Suppressor macrophage (primary cell): ENCODE results near the gene MPZL2.
"Not testable (repeated sequence)": the region's sequence is repeated elsewhere in the genome, so short reads cannot be mapped to it uniquely, and the experiment has no call there.

ENCODE experiments used
- DNase-seq, 4 experiments: peaks; one replicate each; pipeline ENCODE4 v3.0.0-alpha.2; 2020 to 2022
- total RNA-seq, 17 experiments: gene quantifications; one replicate each; lab custom pipeline; 2026; ENCODE audit warnings: mixed read lengths in 6 of 17, inconsistent platforms in 3 of 17; lab: John Stamatoyannopoulos, UW

MPZL2 gene
- 0 to 2.6 (median 0.29) reads per million in 17 experiments for total RNA-seq

DNA sequence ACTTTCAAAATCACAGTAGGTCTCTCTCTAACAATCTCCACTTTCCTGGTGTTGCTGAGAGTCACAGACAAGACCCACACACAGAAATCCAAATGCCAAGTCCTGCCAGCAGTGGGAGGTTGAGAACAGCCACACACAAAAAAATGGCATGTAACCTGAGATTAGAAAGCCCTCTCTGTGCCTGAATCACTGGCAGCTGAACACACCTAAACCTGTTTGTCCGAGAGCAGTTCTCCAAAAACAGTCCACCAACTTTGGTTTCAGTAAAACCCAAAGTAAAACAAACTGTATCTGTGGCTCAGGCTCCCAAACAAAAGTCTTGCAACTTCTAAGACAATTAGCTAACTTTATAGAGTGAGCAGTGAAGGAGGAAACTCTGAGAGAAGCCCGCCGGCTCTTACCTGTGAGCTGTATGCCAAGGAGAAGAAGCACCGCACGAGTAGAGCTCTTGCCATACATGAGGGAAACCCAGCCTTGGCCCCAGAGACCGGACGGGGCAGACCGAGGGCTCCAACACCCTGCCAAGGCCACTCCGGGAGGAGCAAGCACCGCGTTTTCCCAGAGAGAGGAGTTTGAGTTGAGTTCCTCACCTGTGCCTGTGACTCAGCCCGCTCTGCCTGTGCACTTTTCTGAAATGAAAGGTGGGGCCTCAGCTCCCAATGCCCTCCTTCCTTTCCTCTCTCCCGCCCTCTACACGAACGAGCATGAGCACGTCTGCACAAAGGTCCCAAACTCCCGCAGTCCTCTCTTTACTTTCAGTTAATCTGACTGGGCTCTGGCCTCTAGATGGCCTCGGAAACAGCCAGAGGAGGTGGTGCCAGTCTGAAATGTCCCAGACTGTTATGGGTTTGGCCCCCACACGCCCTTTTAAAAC, at the start of gene MPZL2:
TSS of gene MPZL2 (minus strand) at position 603 of the 874 bp plus-strand sequence. CDS start at position 459, 144 bp downstream.
- DNase-seq, result peak in 1 of 4 experiments; percentile 24

DNA sequence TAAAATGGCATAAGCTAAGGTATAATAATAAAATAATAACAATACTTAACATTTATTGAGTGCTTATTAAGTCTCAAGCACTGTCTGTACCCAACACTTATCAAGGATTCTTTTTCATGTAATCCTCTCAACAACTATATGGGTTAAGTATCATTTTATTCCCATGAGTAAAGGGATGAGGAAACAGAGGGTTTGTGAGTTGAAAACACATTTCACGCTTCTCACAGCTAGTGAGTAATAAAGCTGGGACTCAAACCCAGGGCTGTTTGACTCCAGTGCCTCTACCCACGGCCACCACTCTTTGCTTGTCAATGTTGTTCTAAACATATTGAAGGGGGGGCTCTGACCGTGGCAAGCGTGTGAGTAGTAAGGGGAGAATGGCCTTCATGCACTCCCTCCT, 49.1 kb upstream of the MPZL2 start:
- DNase-seq, result no peak

DNA sequence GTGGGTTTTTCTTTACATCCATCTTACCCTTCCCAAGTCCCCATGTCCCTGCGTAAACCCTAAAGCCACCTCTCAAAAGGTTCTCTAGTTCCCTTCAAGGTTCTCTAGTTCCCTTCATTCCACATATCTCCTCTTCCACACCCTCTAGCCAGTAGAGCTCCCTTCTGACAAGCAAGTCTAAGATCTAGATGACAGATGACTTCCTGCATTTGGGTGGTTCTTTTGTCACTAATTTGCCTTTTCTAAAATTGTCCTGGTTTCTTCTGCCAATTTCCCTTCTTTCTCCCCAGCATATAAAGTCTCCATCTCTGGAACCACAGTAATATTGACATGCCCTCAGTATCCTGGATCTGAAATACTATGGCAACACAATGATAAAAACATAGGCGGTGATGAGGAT, 48.2 kb upstream of the MPZL2 start:
- DNase-seq, result no peak

DNA sequence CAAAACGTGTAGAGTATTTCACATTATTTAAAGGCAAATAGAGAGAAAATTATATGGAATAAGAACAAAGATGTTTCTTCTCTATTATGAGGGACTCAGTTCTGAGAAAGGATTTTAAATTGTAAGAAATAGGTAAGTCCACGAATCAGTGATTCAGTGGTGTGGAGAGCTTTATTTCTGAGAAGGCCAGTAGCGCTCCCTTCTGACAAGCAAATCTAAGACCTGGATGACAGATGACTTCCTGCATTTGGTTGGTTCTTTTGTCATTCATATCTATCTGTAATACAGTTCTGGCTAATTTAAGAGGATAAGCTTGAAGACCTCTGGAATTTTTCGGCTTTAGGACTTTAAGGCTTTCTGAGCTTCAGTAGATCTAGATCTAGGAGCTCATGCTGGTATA, 47.4 kb upstream of the MPZL2 start:
- no peak for DNase-seq

DNA sequence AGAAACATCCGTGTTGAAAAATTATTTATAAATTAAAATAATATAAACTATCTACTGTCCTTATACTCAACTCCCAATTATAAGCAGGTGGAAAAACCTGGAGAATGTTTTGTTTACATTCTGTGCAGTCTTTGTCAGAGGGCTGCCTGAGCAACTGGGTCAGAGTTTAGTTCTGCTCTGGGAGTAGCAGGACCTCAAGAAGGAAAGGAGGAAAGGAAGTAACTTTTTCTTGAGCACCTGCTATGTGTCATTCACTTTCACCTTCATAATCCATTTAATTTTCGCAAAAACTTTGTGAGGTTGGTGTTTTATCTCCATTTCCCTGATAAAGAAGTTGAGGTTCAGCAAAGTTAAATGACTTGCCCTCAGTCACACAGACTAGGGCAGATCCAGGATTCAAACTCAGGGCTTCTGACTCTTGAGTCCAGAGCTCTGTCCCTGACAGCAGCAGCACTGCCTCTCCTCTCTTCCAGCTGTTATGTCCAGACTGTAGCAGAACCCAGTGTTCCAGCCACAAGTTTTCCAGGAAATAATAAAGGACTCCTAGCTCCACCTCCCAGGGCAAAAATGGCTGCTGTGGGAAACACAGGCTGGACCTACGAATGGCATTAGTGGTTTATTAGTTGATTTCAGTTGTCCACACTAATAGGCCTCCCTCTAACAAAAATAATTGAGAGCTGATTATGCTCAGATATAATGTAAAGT, 46.8 kb upstream of the MPZL2 start:
- DNase-seq, result no peak

DNA sequence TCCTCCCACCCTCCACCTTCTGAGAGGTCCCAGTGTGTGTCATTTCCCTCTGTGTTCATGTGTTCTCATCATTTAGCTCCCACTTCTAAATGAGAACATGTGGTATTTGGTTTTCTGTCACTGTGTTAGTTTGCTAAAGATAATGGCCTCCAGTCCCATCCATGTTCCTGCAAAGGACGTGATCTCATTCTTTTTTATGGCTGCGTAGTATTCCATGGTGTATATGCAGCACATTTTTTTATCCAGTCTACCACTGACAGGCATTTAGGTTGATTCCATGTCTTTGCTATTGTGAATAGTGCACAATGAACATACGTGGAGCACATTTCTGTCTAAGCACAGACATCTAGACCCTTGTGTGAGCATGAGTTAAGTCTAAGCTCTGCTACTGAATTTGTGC, 46.2 kb upstream of the MPZL2 start:
- DNase-seq, result no peak

DNA sequence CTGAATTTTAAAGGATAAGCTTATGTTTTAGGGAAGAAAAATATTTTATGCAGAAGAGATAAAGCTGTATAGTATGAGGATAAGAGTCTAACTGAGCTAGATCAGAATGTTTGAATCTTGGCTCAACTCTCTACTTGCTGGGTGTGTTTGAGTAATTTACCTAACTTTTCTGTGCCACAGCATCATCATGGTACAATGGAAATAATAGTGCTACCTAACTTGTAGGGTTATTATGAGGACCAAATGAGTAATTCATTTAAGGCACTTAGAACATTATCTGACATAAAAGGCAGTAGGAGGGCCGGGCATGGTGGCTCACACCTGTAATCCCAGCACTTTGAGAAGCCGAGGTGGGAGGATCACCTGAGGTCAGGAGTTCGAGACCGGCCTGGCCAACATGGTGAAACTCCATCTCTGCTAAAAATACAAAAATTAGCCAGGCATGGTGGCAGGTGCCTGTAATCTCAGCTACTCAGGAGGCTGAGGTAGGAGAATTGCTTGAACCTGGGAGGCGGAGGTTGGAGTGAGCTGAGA, 45.0 kb upstream of the MPZL2 start:
- DNase-seq, result not testable (repeated sequence)

DNA sequence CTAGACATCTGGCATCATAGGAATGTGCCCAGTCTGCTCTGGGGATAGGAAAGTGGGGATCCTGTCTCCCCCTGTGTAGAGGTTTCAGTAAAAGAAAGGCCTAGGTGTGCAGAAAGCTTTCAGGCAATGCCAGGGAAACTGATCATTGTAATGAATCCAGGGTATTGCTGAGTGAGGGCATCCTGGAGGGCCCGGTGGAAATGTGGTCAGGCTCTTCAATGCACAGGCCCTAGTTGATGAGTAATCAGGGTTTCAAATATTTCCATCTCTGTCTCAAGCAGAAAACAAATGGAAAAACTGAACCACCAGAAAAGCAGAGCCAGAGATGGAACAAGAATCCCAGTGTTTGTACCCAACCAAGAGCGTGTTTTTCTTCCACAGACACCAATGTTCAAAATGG, 42.5 kb upstream of the MPZL2 start:
- DNase-seq, result no peak

DNA sequence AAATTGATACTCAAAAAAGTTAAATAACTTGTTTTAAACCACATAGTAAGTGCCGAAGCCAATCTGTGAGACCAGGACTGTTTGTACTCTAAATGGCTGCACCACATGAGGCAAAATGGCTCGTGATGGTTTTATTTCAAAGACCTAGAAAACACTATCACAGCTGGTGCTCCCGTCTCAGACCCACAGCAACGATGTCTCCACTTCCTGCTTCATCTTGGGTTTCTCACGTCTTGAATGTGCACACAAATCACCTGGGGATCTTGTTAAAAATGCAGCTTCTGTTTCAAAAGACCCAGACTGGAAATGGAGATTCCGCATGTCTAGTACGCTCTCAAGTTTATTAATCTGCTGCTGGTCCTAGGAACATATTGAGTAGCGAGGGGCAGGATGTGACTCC, 41.6 kb upstream of the MPZL2 start:
- no peak for DNase-seq

DNA sequence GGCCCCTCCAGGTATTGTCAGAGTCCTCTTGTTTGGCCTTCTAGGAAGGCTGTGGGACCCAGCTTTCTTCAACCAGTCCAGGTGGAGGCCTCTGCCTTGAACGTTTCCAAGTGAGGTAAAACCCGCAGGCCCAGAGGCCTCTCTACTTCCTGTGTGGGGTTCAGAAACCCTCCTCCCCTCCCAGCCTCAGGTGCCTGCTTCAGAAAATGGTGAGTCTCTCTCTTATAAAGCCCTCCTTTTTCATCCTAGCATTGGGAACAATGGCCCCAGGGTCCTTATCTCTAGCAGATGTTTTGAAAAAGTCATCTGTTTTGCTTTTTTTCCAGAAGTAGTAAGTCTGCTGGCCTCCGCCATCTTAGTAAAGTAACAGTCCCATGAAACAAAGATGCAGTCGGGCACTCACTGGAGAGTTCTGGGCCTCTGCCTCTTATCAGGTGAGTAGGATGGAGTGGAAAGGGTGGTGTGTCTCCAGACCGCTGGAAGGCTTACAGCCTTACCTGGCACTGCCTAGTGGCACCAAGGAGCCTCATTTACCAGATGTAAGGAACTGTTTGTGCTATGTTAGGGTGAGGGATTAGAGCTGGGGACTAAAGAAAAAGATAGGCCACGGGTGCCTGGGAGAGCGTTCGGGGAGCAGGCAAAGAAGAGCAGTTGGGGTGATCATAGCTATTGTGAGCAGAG, 40.6 kb upstream of the MPZL2 start, which contains the start of gene CD3E:
TSS of gene CD3E (plus strand) at position 163 of the 681 bp plus-strand sequence. CDS start at position 386, 223 bp downstream.
- DNase-seq, result no peak

DNA sequence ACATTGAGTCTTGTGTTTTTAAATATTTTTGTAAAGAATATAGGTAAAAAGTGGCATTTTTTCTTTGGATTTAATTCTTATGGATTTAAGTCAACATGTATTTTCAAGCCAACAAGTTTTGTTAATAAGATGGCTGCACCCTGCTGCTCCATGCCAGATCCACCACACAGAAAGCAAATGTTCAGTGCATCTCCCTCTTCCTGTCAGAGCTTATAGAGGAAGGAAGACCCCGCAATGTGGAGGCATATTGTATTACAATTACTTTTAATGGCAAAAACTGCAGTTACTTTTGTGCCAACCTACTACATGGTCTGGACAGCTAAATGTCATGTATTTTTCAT, 40.1 kb upstream of the MPZL2 start:
- no peak for DNase-seq

DNA sequence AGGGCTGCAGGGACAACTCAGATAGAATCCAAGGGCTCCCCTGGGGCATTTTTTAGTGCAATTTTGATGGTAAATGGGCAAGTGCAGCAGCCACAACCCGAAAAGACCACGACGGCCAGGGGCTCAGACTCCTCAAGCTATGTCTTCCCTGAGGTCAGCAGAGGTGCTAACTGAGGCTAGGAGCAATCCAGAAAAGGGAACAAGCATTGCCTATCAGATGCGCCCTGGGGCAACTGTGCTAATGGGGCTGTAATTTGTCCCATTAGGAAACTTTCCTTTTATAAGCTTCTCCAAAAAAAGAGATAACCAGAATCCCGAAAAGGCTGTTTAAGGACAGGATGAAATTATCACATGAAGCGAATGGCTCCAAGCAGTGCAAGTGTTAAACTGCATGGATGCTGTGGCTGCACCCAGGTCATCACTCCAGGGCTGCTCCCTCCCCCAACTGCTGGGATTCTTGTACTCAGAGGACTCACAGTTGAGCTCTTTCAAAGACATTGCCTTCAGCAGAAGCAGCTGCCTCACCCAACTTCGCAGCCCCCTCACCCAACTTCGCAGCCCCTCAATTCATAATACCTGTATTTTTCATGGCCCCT, 37.6 kb upstream of the MPZL2 start:
- DNase-seq, result no peak

DNA sequence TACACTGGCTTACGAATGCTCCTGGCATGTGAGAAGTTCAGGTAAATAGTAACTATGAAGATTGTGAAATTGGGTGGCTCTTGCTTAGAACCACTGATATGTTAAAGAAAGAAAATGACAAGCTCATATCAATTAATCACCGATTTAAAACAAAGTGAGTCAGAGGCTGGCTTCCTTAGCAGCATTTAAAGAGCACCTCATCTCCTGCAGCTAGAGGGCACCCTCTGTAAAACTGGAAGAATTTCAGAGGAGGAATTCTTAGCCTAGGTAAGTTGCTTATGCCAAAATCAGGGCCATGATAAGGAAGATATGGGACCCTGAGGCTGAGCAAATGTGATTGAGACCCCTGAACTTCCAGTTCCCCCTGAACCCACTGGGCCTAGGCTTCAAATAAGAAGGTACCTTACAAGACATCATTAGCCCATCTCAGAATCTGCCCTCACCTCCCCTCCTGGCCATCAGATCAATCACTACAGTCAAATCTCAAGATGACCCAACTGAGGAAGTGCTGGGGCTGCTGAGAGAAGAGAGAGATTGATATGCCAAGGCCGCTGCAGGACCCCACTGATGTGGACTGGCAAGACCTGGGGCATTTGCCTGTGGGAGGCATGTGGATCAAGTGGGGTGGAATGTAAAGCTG, 31.8 kb upstream of the MPZL2 start:
- peak; percentile 49 to 74 (median 64) for DNase-seq

DNA sequence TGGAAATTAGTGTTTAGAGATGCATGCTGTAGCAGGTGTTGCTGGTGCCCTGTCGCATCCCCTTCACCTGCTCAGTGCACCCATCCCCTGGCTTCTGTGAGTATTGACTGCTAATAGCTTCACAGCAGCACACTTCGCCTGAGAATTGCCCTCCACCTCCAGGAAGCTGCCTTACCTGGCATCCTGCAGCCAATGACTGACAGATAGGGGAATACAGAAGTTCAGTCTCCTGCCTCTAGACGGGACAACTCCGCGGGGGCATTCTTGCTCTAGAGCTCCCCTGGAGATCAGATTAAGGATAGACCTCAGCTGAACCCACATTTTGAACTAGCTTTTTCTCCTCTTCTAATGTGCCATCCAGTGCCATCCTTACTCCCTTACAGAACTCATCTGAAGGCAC, 31.1 kb upstream of the MPZL2 start:
- DNase-seq, result peak in 1 of 4 experiments; percentile 33

DNA sequence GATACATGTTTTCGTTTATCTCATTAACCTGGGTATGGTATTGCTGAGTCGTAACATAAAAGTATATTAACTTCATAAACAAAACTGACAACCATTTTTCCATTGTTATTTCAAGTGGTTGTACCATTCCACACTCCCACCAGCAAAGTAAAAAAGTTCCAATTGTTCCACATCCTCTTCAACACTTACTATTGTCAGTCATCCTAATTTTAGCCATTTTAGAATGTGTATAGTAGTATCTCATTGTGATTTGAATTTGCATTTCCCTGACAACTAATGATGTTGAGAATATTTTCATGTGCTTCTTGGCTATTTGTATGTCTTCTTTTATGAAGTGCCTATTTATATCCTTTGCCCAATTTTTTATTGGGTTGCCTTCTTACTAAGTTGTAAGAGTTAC, 30.0 kb upstream of the MPZL2 start:
- no peak for DNase-seq

DNA sequence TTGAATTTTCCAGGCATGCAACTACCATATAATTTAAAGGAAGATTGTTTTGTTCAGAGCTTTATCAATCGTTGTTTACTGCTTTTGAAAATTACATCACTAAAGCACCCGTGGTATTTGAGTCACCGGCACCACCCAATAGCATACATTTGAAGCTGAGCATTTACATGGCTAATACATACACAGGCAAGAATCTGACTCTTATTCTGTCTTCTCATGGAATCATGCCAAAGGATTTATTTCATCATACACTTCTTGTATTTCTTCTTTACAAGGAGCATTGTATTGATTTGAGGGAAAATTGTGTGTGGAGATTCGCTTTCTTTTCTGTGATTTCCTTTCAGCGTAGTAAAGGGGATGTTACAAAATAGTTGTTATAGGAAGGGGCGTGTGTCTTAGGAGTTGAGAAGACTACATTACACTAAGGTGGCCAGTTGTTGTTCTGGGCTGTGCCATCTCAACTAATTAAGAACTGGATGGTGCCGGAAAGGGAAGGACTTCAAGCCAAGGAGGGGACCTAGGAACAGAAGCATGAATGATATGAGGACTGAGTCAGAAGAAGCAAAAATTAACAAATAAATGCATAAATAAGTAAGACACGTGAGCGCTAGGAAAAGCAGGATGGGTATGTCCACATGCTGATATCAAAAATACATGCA, 27.5 kb upstream of the MPZL2 start:
- DNase-seq, result peak; percentile 67 to 85 (median 76)

DNA sequence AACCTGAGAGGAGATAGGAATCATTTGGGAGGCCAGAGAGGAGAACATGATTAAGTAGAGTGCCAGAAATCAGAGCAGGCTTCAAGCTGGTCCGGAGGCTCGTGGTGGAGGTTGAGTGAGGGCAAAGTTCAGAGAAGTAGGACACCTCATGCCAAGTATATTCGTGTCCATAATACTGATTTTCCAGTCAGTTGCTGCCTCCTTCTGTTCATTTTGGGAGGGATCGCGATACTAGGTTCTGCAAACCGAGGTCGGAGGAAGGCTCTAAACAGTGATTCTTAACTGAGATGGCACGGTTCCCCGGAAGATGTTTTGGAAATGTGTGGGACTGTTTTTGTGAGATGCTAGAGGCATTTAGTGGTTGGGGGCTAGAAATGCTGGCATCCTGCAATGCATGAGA, 26.8 kb upstream of the MPZL2 start:
- DNase-seq, result peak; percentile 74 to 87 (median 77)

DNA sequence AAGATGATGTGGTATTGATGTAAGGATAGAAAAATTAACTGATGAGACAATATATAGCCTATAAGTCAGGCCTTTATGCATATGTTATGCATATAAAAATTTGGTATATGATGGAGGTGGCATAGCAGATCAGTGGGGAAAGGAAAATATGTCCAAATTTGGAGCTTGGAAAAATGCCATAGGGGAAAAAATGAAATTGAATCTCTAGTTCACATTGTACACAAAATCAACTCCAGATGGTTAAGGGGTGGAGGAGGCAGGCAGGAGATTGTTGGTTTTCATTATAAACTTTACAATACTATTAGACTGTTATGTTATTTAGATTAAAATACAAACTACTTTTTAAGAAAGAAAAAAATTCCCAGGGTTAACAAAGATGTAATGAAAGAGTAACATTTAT, 25.3 kb upstream of the MPZL2 start:
- no peak for DNase-seq

DNA sequence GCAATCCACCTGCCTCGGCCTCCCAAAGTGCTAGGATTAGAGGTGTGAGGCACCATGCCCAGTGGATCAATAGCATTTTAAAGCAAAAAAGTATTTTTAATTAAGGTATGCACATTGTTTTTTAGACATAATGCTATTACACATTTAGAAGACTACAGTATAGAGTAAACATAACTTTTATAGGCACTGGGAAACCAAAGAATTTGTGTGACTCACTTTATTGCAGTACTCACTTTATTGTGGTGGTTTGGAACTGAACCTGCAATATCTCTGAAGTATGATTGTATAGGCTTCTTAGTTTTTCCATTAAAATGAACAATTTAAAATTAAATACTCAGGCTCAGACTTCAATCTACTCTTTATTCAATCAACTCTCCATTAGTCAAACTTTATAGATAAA, 22.9 kb upstream of the MPZL2 start:
- DNase-seq, result no peak

DNA sequence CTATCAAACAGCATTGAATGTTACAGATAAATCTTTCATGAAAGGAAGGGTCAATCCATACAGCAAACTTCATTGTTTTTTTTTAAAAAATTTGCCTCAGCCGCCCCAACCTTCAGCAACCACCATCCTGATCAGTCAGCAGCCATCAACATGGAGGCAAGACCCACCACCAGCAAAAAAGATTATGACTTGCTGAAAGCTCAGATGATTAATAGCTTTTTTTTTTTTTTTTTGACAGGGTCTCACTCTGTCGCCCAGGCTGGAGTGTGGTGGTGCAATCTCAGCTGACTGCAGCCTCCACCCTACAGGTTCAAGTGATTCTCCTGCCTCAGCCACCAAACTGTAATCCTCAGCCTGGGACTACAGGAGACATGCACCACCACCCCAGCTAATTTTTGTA, 22.4 kb upstream of the MPZL2 start:
- no peak for DNase-seq

DNA sequence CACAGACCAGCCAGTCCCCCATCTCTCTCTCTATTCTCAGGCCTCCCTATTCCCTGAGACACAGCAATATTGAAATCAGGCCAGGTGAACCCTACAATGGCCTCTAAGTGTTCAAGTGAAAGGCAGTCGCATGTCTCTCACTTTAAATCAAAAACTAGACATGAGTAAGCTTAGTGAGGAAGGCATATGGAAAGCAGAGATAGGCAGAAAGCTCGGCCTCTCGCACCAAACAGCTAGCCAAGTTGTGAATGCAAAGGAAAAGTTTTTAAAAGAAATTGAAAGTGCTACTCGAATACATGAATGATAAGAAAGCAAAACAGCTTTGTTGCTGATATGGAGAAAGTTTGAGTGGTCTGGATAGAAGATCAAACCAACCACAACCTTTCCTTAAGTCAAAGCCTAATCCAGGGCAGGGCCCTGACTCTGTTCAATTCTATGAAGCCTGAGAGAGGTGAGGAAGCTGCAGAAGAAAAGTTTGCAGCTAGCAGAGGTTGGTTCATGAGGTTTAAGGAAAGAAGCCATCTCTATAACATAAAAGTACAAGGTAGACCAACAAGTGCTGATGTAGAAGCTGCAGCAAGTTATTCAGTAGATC, 19.8 kb upstream of the MPZL2 start:
- DNase-seq, result no peak
